Glutamatergic neuron (in vitro differentiated cells): Measurements from ENCODE around the gene GTF2IRD1. TPM values are rescaled to one million over a fixed set of nuclear protein-coding genes. Genes with fewer than 3 reads are reported as not detected.
"Not testable (repeated sequence)": the region's sequence is repeated elsewhere in the genome, so short reads cannot be mapped to it uniquely, and the experiment has no call there.

Experiments used
- DNase-seq: peaks from one replicate; pipeline ENCODE4 v3.0.0; 2022
- H3K27ac Mint-ChIP-seq: one replicate; pipeline ENCODE4 v1.8.0; 2020; ENCODE audit warnings: mild to moderate bottlenecking, mixed read lengths, inconsistent platforms; ENCODE audit not compliant: unreplicated experiment
- H3K27me3 Mint-ChIP-seq: one replicate; pipeline ENCODE4 v1.8.0; 2020; ENCODE audit warnings: mild to moderate bottlenecking, moderate library complexity, mixed read lengths, inconsistent platforms; ENCODE audit not compliant: unreplicated experiment
- H3K36me3 Mint-ChIP-seq: one replicate; pipeline ENCODE4 v1.8.0; 2020; ENCODE audit warnings: mild to moderate bottlenecking, mixed read lengths, inconsistent platforms; ENCODE audit not compliant: unreplicated experiment
- H3K4me1 Mint-ChIP-seq: one replicate; pipeline ENCODE4 v1.8.0; 2020; ENCODE audit warnings: mild to moderate bottlenecking, low read depth, mixed read lengths, inconsistent platforms; ENCODE audit not compliant: unreplicated experiment
- H3K4me3 Mint-ChIP-seq: one replicate; pipeline ENCODE4 v1.8.0; 2020; ENCODE audit warnings: mild to moderate bottlenecking, mixed read lengths, inconsistent platforms; ENCODE audit not compliant: unreplicated experiment
- H3K9me3 Mint-ChIP-seq: one replicate; pipeline ENCODE4 v1.8.0; 2020; ENCODE audit warnings: mild to moderate bottlenecking, moderate library complexity, mixed read lengths, inconsistent platforms; ENCODE audit not compliant: unreplicated experiment
- CTCF ChIP-seq: fragments of 200-600 bp; sonication (generic); IDR thresholded peaks from one replicate; pipeline ENCODE4 v1.5.0; 2021; ENCODE audit not compliant: partially characterized antibody, unreplicated experiment
- total RNA-seq: library from RNA; stranded (reverse); fragmentation: NEBNext Ultra II Directional; extraction: Animal tissue kit (Norgen Biotek cat#: 25700); gene quantifications from one replicate; pipeline ENCODE4 v1.2.1, GENCODE V29; 2021; ENCODE audit not compliant: unreplicated experiment

Gene GTF2IRD1
- total RNA-seq, 1 donor from 2014 or later = 59.4 TPM

DNA sequence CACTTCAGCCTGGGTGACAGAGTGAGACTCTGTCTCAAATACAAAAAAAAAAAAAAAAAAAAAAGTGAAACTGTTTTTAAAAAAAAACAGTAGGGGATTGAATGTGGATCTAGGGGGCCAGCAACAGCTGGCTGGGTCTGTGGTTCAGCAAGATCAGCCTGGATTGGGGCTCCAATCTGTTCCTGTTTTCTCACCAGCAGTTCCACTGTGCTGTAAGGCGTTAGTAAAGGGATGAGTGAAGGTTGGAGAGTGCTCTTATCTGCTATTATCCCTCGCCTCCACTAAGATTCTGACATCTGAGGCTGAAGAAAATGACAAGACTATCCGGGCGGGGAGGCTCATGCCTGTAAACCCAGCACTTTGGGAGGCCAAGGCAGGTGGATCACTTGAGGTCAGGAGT lies 41.6 kb upstream of the GTF2IRD1 start:
- DNase-seq = no peak
- Mint-ChIP-seq H3K9me3 (no peaks in the 10 kb centered on the region), H3K27ac (no peak overlapping the region), H3K27me3 (peaks cover 6% of the 10 kb centered on the region), H3K4me3 (no peak overlapping the region), H3K36me3 (no peaks in the 10 kb centered on the region), H3K4me1 (no peaks in the 10 kb centered on the region)
- no peak for TF ChIP-seq CTCF

GRCh38 chr7:74412603-74413002 lies 41.1 kb upstream of the GTF2IRD1 start:
- H3K27me3 Mint-ChIP-seq = peaks cover 5% of the 10 kb centered on the region
- H3K36me3 Mint-ChIP-seq = no peaks in the 10 kb centered on the region
- no peak for TF ChIP-seq CTCF
- no peak overlapping the region for H3K27ac Mint-ChIP-seq
- H3K4me1 Mint-ChIP-seq = no peaks in the 10 kb centered on the region
- DNase-seq = no peak
- no peaks in the 10 kb centered on the region for H3K9me3 Mint-ChIP-seq
- no peak overlapping the region for H3K4me3 Mint-ChIP-seq

GRCh38 chr7:74414595-74415333 lies 38.9 kb upstream of the GTF2IRD1 start:
- not testable (repeated sequence) for H3K4me1 Mint-ChIP-seq, H3K36me3 Mint-ChIP-seq, DNase-seq, H3K27ac Mint-ChIP-seq, H3K4me3 Mint-ChIP-seq, H3K27me3 Mint-ChIP-seq, H3K9me3 Mint-ChIP-seq

DNA sequence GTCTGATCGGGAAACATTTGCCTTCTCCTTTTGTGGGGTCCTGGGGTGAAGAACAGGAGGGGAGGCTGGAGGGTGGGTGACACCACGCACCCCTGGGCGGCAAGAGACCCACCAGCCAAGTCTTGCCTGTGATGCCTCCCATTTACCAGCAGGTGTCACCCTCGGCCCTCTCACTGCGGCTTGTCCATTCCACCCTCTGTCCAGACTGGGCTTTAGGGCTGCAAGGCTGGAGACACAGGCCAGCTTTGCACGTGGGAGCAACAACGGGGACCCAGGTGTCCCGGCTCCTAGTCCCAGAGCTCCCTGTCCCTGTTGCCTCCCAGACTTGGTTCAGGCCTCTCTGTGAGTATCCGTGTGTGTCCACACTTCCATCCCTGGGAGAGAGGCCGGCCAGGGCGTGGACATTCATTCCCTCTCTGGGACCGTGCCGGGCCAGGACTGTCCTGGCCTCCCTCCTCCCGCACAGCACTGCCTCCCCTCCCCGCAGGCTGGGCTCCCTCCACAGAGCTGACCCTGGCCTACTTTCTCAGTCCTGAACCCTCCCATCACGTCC lies 36.2 kb upstream of the GTF2IRD1 start:
- Mint-ChIP-seq H3K9me3 (peaks cover 2% of the 10 kb centered on the region), H3K27ac (no peak overlapping the region), H3K36me3 (no peaks in the 10 kb centered on the region), H3K4me1 (no peaks in the 10 kb centered on the region), H3K27me3 (peaks cover 7% of the 10 kb centered on the region), H3K4me3 (no peak overlapping the region)
- peak; percentile 77 for DNase-seq
- peak; percentile 92 for TF ChIP-seq CTCF

DNA sequence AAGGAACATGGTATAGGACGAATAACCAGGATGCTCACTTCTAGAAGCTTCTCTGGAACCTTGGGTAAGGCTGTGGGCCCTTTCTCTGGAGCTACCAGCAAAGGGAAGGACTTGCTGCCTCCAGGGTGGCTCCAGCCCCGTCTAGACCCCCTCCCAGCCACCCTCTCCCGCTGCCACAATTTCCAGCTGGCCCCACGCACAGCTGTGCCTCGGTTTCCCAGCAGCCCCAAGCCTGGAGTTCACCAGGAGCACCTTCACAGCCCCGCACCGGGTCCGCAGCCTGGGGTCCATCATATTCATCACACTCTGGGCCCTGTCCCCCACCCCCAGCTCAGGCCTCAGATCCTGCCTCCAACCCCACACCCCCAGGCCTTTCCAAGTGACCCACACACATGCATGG lies 35.6 kb upstream of the GTF2IRD1 start:
- Mint-ChIP-seq H3K4me1 (no peaks in the 10 kb centered on the region), H3K4me3 (no peak overlapping the region)

More for the DNA sequence above, 35.6 kb upstream of the GTF2IRD1 start:
- TF ChIP-seq CTCF = no peak
- no peaks in the 10 kb centered on the region for H3K36me3 Mint-ChIP-seq
- no peak for DNase-seq
- peaks cover 7% of the 10 kb centered on the region for H3K27me3 Mint-ChIP-seq
- H3K9me3 Mint-ChIP-seq = peaks cover 2% of the 10 kb centered on the region
- H3K27ac Mint-ChIP-seq = peak overlapping the region; percentile 59
